ENCODE results near the gene SEC16A.

The SEC16A gene

GRCh38 chr9:136394312-136395019, 88.4 kb downstream of the SEC16A start:
- DNase-seq, result no peak

GRCh38 chr9:136393531-136393930, 89.3 kb downstream of the SEC16A start:
- DNase-seq, result no peak

- no peak for DNase-seq
Observed at GRCh38 chr9:136392538-136393449, 90.0 kb downstream of the SEC16A start.

GRCh38 chr9:136391737-136392537, 90.9 kb downstream of the SEC16A start:
- DNase-seq, result no peak
